Measurements from ENCODE around the gene PGA5. TPM values are rescaled to one million over a fixed set of nuclear protein-coding genes. Genes with fewer than 3 reads are reported as not detected.
"Not testable (repeated sequence)": the region's sequence is repeated elsewhere in the genome, so short reads cannot be mapped to it uniquely, and the experiment has no call there.

PGA5 gene
- total RNA-seq, 1 experiment from 2014 or later = 0.33 TPM

DNA sequence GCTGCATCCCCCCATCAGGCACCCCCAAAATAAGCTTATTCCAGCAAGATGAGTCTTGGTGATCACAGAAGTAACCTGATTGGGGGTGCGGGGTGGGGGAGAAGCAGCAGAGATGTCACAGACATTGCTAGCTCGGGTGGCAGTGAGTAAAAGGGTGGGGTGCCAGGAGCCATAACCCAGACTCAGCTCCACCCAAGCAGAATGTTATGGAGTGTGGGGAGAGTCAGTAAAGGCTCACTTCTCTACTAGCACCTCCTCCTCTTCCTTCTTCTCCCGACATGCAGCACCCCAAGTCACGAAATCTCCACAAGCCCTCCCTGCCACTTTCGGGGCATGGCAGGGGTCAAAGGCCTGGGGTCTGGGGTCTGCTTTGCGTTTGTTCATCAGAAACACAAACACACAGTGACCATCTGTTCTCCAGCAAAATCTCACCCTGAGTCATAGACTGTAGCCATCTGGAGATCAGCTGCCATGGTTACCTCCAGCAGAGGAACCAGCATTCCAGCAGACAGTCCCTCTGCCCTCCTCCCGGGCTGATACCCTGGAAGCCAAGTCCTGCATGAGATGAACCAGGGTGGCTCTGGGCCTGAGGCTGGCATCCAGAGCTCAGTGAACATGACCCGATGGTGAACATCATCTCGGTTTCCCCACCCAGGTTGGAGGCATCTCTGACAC lies 33.2 kb upstream of the PGA5 start:
- not testable (repeated sequence) for H2BK15ac ChIP-seq (ENCODE audit: low read depth, low read length); H3T11ph ChIP-seq (ENCODE audit: low read length); H3K79me1 ChIP-seq (ENCODE audit: insufficient read depth, low read depth, low read length, poor library complexity, severe bottlenecking); H3K27ac Mint-ChIP-seq; H2BK5ac ChIP-seq (ENCODE audit: insufficient read length, low read length); H3K18ac ChIP-seq (ENCODE audit: insufficient read length, low read depth, low read length); H2BK12ac ChIP-seq (ENCODE audit: insufficient read length, low read depth, low read length); H3K23me2 ChIP-seq (ENCODE audit: insufficient read length, low read depth, low read length, poor library complexity, severe bottlenecking); H3K4me2 ChIP-seq (ENCODE audit: insufficient read depth, insufficient read length, low read length); H3K14ac ChIP-seq (ENCODE audit: insufficient read depth, low read length); H2BK120ac ChIP-seq (ENCODE audit: low read depth, low read length, poor library complexity, severe bottlenecking); H3K4me3 Mint-ChIP-seq; H4K91ac ChIP-seq (ENCODE audit: insufficient read length, low read depth, low read length); H4K5ac ChIP-seq (ENCODE audit: insufficient read length, low read depth, low read length); DNase-seq; H4K20me1 ChIP-seq (ENCODE audit: control insufficient read depth, insufficient read depth, insufficient read length); H3K9me3 Mint-ChIP-seq; H3K23ac ChIP-seq (ENCODE audit: insufficient read length, low read depth, low read length); H4K8ac ChIP-seq (replicated peaks; ENCODE audit: insufficient read length, low read depth, low read length); H3K27me3 Mint-ChIP-seq (ENCODE audit: low read depth); H3K4me1 ChIP-seq (ENCODE audit: insufficient read depth, low read length); H3K27ac ChIP-seq (ENCODE audit: insufficient read length, low read depth, low read length); H2AK5ac ChIP-seq (ENCODE audit: insufficient read length, low read length); H2BK20ac ChIP-seq (ENCODE audit: low read depth, low read length, poor library complexity, severe bottlenecking); H3K9me3 ChIP-seq (ENCODE audit: control insufficient read depth, low read depth, low read length); H3K36me3 Mint-ChIP-seq (ENCODE audit: insufficient read depth in 1 of 3, low read depth in 3 of 3); H3K27me3 ChIP-seq (ENCODE audit: insufficient read depth, low read length); H2AFZ ChIP-seq (ENCODE audit: low read length); H3K9ac ChIP-seq (ENCODE audit: extremely low read depth, insufficient read length, low read length); H3K56ac ChIP-seq (ENCODE audit: insufficient read length, low read depth, low read length); H3K4ac ChIP-seq (ENCODE audit: low read depth, low read length); H3K79me2 ChIP-seq (ENCODE audit: insufficient read depth, low read length)
- peaks cover 3 to 12% of the 10 kb centered on the region in 2 experiments for H3K4me1 Mint-ChIP-seq
- no CpG with 5 or more reads among the region's 9 CpGs for WGBS (ENCODE audit: extremely low coverage, insufficient read length, low lambda C conversion rate)

DNA sequence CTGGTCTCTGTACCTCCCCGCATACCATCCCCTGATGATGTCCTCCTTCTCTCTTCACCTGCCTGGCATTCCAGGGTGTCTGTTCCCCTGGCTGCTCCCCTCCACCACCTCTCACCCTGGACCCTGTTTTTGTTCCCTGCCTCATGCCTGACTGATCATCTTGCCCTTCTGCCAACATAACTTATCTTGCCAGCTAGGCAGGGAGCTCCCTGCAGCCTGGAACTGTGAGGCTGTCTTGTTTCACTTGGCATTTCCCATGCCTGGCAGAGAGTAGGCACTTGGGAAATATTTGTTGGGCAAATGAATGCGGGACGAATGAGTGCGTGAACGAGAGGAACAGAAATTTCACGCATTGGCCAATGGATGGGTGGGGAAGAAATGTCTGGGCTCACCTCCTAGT lies 30.3 kb upstream of the PGA5 start:
- not testable (repeated sequence) for H4K8ac ChIP-seq (replicated peaks; ENCODE audit: insufficient read length, low read depth, low read length); H3K9ac ChIP-seq (ENCODE audit: extremely low read depth, insufficient read length, low read length); H3K36me3 Mint-ChIP-seq (ENCODE audit: insufficient read depth in 1 of 3, low read depth in 3 of 3); H4K20me1 ChIP-seq (ENCODE audit: control insufficient read depth, insufficient read depth, insufficient read length); H3K27me3 Mint-ChIP-seq (ENCODE audit: low read depth); H2BK12ac ChIP-seq (ENCODE audit: insufficient read length, low read depth, low read length); H3K79me2 ChIP-seq (ENCODE audit: insufficient read depth, low read length); H3K27ac Mint-ChIP-seq; H3K23ac ChIP-seq (ENCODE audit: insufficient read length, low read depth, low read length); H3T11ph ChIP-seq (ENCODE audit: low read length); H2BK15ac ChIP-seq (ENCODE audit: low read depth, low read length); H3K23me2 ChIP-seq (ENCODE audit: insufficient read length, low read depth, low read length, poor library complexity, severe bottlenecking); H3K14ac ChIP-seq (ENCODE audit: insufficient read depth, low read length); H2BK20ac ChIP-seq (ENCODE audit: low read depth, low read length, poor library complexity, severe bottlenecking); H3K9me3 Mint-ChIP-seq; H2BK120ac ChIP-seq (ENCODE audit: low read depth, low read length, poor library complexity, severe bottlenecking); H3K18ac ChIP-seq (ENCODE audit: insufficient read length, low read depth, low read length); H4K91ac ChIP-seq (ENCODE audit: insufficient read length, low read depth, low read length); H3K4me3 Mint-ChIP-seq; H3K4me1 Mint-ChIP-seq; H4K5ac ChIP-seq (ENCODE audit: insufficient read length, low read depth, low read length); H3K9me3 ChIP-seq (ENCODE audit: control insufficient read depth, low read depth, low read length); H3K79me1 ChIP-seq (ENCODE audit: insufficient read depth, low read depth, low read length, poor library complexity, severe bottlenecking); H2AK5ac ChIP-seq (ENCODE audit: insufficient read length, low read length); H3K4me2 ChIP-seq (ENCODE audit: insufficient read depth, insufficient read length, low read length); H2BK5ac ChIP-seq (ENCODE audit: insufficient read length, low read length); H3K27ac ChIP-seq (ENCODE audit: insufficient read length, low read depth, low read length); H3K4ac ChIP-seq (ENCODE audit: low read depth, low read length); H2AFZ ChIP-seq (ENCODE audit: low read length); H3K56ac ChIP-seq (ENCODE audit: insufficient read length, low read depth, low read length); H3K27me3 ChIP-seq (ENCODE audit: insufficient read depth, low read length); DNase-seq; H3K4me1 ChIP-seq (ENCODE audit: insufficient read depth, low read length)
- WGBS (ENCODE audit: extremely low coverage, insufficient read length, low lambda C conversion rate) = no CpG with 5 or more reads among the region's 6 CpGs
